ENCODE measurements around the gene OR8B12.

Gene OR8B12

GRCh38 chr11:124533626-124534025, 9.8 kb downstream of the OR8B12 start:
- Histone ChIP-seq H3K9me3 (ENCODE audit: low read length) (no peaks in the 10 kb centered on the region), H3K4me2 (ENCODE audit: low read length) (no peak overlapping the region), H3K9me2 (ENCODE audit: low read depth, low read length) (no peaks in the 10 kb centered on the region), H3K4me3 (ENCODE audit: low read depth, low read length, poor library complexity, severe bottlenecking) (no peak overlapping the region), H3K27ac (ENCODE audit: low read depth, low read length, poor library complexity, severe bottlenecking) (no peak overlapping the region), H2AFZ (ENCODE audit: low read length) (no peak overlapping the region), H3K9ac (ENCODE audit: low read length) (no peak overlapping the region), H3K36me3 (ENCODE audit: insufficient read depth, low read length) (no peaks in the 10 kb centered on the region), H3K4me1 (ENCODE audit: insufficient read depth, low read length, severe bottlenecking) (no peaks in the 10 kb centered on the region), H3K27me3 (ENCODE audit: insufficient read depth, low read length) (no peaks in the 10 kb centered on the region), H3K79me2 (ENCODE audit: insufficient read depth, low read length) (no peaks in the 10 kb centered on the region), H4K20me1 (ENCODE audit: insufficient read depth, low read length) (no peaks in the 10 kb centered on the region), H3F3A (ENCODE audit: insufficient read depth, low read length) (no peaks in the 10 kb centered on the region)
- no peak for TF ChIP-seq CTCF (IDR thresholded peaks at IDR 0.05; ENCODE audit: low read length)
- no peak for TF ChIP-seq EZH2 (IDR thresholded peaks at IDR 0.05; ENCODE audit: borderline replicate concordance, low read length)

GRCh38 chr11:124520550-124520854, 23.0 kb downstream of the OR8B12 start:
- Histone ChIP-seq H3K9me3 (ENCODE audit: low read length) (no peaks in the 10 kb centered on the region), H3K4me2 (ENCODE audit: low read length) (no peak overlapping the region), H3K36me3 (ENCODE audit: insufficient read depth, low read length) (no peaks in the 10 kb centered on the region), H3K27me3 (ENCODE audit: insufficient read depth, low read length) (no peaks in the 10 kb centered on the region), H3F3A (ENCODE audit: insufficient read depth, low read length) (no peaks in the 10 kb centered on the region), H3K79me2 (ENCODE audit: insufficient read depth, low read length) (no peaks in the 10 kb centered on the region), H3K9ac (ENCODE audit: low read length) (no peak overlapping the region), H3K4me1 (ENCODE audit: insufficient read depth, low read length, severe bottlenecking) (no peaks in the 10 kb centered on the region), H3K9me2 (ENCODE audit: low read depth, low read length) (no peaks in the 10 kb centered on the region), H4K20me1 (ENCODE audit: insufficient read depth, low read length) (no peaks in the 10 kb centered on the region), H3K4me3 (ENCODE audit: low read depth, low read length, poor library complexity, severe bottlenecking) (no peak overlapping the region), H3K27ac (ENCODE audit: low read depth, low read length, poor library complexity, severe bottlenecking) (no peak overlapping the region), H2AFZ (ENCODE audit: low read length) (no peak overlapping the region)
- TF ChIP-seq EZH2 (IDR thresholded peaks at IDR 0.05; ENCODE audit: borderline replicate concordance, low read length) (no peak), CTCF (IDR thresholded peaks at IDR 0.05; ENCODE audit: low read length) (no peak)

- H2AFZ ChIP-seq (ENCODE audit: low read length) = no peak overlapping the region
- H4K20me1 ChIP-seq (ENCODE audit: insufficient read depth, low read length) = no peaks in the 10 kb centered on the region
- no peak overlapping the region for H3K9ac ChIP-seq (ENCODE audit: low read length)
- H3K79me2 ChIP-seq (ENCODE audit: insufficient read depth, low read length) = no peaks in the 10 kb centered on the region
- no peaks in the 10 kb centered on the region for H3K4me1 ChIP-seq (ENCODE audit: insufficient read depth, low read length, severe bottlenecking)
- H3K36me3 ChIP-seq (ENCODE audit: insufficient read depth, low read length) = no peaks in the 10 kb centered on the region
- H3K4me2 ChIP-seq (ENCODE audit: low read length) = no peak overlapping the region
- H3K9me2 ChIP-seq (ENCODE audit: low read depth, low read length) = no peaks in the 10 kb centered on the region
- H3K4me3 ChIP-seq (ENCODE audit: low read depth, low read length, poor library complexity, severe bottlenecking) = no peak overlapping the region
- H3K9me3 ChIP-seq (ENCODE audit: low read length) = no peaks in the 10 kb centered on the region
- TF ChIP-seq CTCF (IDR thresholded peaks at IDR 0.05; ENCODE audit: low read length) (no peak), EZH2 (IDR thresholded peaks at IDR 0.05; ENCODE audit: borderline replicate concordance, low read length) (no peak)
- H3K27me3 ChIP-seq (ENCODE audit: insufficient read depth, low read length) = no peaks in the 10 kb centered on the region
- H3F3A ChIP-seq (ENCODE audit: insufficient read depth, low read length) = no peaks in the 10 kb centered on the region
- no peak overlapping the region for H3K27ac ChIP-seq (ENCODE audit: low read depth, low read length, poor library complexity, severe bottlenecking)
Observed at GRCh38 chr11:124519850-124520549, 23.5 kb downstream of the OR8B12 start.
